HFF-Myc (cell line): ENCODE results near the gene SLC12A3.

Source experiments
- DNase-seq: peaks from one replicate; pipeline ENCODE4 v3.0.0-alpha.2; 2011; ENCODE audit warnings: low read depth; ENCODE audit errors: extremely low read depth
- H3K4me3 ChIP-seq: replicated peaks from 2 replicates; pipeline ENCODE4 v1.5.1; 2011; ENCODE audit warnings: low read depth, mild to moderate bottlenecking, control low read depth, low read length
- TF ChIP-seq, protein P1 (sequence below): IDR thresholded peaks from 2 replicates; pipeline ENCODE4 v1.5.1; 2012; ENCODE audit warnings: mild to moderate bottlenecking, low read depth, low read length, control low read depth; ENCODE audit errors: missing control alignments

SLC12A3 gene

GRCh38 chr16:56956076-56956475 is 91.1 kb downstream of the SLC12A3 start:
- H3K4me3 ChIP-seq = no peak overlapping the region
- DNase-seq = no peak
- TF ChIP-seq, protein P1, sequence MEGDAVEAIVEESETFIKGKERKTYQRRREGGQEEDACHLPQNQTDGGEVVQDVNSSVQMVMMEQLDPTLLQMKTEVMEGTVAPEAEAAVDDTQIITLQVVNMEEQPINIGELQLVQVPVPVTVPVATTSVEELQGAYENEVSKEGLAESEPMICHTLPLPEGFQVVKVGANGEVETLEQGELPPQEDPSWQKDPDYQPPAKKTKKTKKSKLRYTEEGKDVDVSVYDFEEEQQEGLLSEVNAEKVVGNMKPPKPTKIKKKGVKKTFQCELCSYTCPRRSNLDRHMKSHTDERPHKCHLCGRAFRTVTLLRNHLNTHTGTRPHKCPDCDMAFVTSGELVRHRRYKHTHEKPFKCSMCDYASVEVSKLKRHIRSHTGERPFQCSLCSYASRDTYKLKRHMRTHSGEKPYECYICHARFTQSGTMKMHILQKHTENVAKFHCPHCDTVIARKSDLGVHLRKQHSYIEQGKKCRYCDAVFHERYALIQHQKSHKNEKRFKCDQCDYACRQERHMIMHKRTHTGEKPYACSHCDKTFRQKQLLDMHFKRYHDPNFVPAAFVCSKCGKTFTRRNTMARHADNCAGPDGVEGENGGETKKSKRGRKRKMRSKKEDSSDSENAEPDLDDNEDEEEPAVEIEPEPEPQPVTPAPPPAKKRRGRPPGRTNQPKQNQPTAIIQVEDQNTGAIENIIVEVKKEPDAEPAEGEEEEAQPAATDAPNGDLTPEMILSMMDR = no peak

- TF ChIP-seq, protein P1 = peak; percentile 9
- H3K4me3 ChIP-seq = no peak overlapping the region
- DNase-seq = no peak
These were observed 91.7 kb downstream of the SLC12A3 start for GRCh38 chr16:56956756-56957155.

DNA sequence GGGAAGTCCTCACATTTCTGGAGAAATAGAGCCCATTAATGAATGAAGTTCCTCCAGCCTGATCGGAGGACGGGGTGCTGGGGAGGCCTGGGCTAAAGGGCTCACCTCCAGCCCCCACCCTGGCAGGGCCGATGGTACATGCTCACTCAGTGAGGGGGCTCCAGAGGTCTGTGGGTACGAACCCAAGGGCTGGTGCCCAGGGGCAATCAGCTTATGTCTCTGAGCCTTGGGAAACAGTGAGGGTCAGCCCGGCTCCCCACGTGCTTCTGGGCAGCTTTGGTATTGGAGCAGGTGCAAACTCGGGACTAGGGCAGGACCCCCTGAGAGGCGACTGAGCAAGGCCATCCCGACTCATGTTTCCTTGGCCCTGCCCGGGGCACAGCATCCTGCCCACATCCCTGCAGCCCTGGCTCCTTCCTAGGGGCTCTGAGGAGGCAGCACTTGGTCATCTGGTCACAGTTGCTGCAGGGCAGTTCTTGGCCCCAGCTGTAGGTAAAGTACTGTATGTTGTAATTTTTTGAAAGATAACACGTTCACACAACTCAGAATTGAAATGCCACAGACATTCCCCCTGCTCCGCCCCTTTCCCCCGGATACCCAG is 95.8 kb downstream of the SLC12A3 start:
- TF ChIP-seq, protein P1 = no peak
- no peak overlapping the region for H3K4me3 ChIP-seq
- DNase-seq = no peak

DNA sequence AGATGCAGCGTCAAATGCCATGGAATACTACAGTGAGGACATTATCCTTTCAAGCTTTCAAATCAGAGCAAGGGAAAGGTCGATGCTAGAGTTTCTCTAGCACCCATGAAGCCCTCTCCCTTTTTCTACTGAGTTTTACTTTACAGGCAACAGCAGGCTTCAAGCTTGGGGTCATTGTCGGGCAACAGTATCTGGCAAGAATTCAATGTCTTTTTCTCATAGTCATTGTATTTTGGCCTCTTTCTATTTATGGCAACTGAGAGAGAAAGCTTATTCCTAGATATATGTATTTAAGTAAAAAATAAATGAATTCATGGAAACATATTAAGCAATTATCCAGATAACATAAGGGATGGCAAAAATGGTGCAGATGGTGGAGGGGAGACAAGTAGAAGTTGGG is 96.4 kb downstream of the SLC12A3 start:
- no peak overlapping the region for H3K4me3 ChIP-seq
- no peak for DNase-seq

GRCh38 chr16:56961851-56962281 is 96.9 kb downstream of the SLC12A3 start, which contains the start of gene CETP:
Gene CETP (plus strand): TSS chr16:56961950. CDS start chr16:56961980, 30 bp downstream.
- TF ChIP-seq, protein P1 = no peak
- DNase-seq = no peak
- no peak within 1 kb of the TSS for H3K4me3 ChIP-seq

More for the DNA sequence above, 96.4 kb downstream of the SLC12A3 start:
- TF ChIP-seq, protein P1 = no peak

DNA sequence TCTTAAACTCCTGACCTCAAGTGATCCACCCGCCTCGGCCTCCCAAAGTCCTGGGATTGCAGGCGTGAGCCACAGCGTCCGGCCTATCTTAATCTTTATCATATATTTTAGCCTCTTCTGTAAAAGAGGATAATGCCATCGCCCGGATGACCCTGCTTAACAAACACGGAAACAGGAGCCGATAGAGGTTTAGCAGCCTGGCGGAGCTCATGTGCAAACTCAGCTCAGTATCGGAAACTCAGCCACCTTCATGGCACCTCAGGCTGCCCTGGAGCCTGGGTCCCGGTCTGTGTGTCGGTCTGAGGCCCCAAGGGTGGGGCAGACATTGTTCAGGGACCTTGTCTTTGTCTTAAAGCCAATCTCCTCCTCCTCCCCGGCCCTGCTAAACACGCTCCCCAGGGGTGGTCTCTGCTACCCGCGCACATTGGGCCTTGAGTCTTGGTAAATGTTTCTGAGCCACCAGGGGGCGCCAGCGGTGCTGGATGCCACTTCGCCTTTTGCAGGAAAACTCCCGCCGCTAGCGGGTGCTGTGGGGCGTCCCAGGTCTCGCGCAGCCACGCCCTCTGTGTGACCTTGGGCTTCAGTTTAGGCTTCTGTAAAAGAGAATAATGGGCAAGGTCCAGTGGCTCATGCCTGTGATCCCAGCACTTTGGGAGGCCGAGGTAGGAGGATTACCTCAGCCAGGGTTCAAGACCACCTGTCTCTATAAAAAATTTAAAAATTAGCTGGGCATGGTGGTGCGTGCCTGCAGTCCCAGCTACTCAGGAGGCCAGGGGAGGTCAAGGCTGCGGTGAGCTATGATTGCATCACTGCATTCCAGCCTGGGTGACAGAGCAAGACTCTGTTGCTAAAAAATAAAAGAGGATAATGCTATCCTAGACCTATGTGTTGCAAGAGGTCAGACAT is 99.5 kb downstream of the SLC12A3 start:
- DNase-seq = peak; percentile 39
- TF ChIP-seq, protein P1 = peak; percentile 94
- H3K4me3 ChIP-seq = no peak overlapping the region
